ENCODE data around the gene RAB27B.
"Not testable (repeated sequence)": the region's sequence is repeated elsewhere in the genome, so short reads cannot be mapped to it uniquely, and the experiment has no call there.

The RAB27B gene

DNA sequence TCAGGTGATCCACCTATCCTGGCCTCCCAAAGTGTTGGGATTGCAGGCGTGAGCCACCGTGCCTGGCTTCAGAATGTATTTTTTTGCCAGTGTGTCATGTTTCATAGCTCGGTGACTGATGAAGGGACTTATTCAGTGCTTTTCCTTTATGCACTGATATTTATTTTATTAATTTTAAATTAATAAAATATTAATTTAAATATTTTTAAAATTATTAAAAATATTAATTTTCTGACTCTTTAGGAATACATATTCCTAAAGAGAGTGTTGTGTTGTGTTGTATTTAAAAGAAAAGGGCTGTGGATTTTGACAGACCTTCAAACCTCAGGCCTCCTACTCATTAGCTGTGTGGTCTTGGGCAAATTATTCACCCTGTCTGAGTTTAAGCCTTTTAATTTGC, 22.3 kb downstream of the RAB27B start:
- no peak overlapping the region for H3K27ac ChIP-seq (replicated peaks; ENCODE audit: low read length)
- H2AFZ ChIP-seq (ENCODE audit: low read length) = no peak overlapping the region
- no peak overlapping the region for H3K4me3 ChIP-seq (ENCODE audit: low read length in 2 of 2)
- no peak overlapping the region for H2AK5ac ChIP-seq (ENCODE audit: low read depth, low read length)
- H2BK12ac ChIP-seq (ENCODE audit: low read length) = no peak overlapping the region
- H3K9me3 ChIP-seq (replicated peaks in 1 of 2; ENCODE audit: control insufficient read depth in 2 of 2, insufficient read depth in 1 of 2, low read depth in 1 of 2, low read length in 2 of 2) = no peaks in the 10 kb centered on the region
- no peak overlapping the region for H3K23ac ChIP-seq (ENCODE audit: low read depth, low read length, poor library complexity)
- H2BK120ac ChIP-seq (ENCODE audit: low read depth, low read length) = no peak overlapping the region
- H3K79me1 ChIP-seq (ENCODE audit: low read depth, low read length) = no peaks in the 10 kb centered on the region
- no peak overlapping the region for H4K8ac ChIP-seq (ENCODE audit: low read depth, low read length)
- H4K91ac ChIP-seq (ENCODE audit: low read depth, low read length, poor library complexity) = no peak overlapping the region
- WGBS, 2 donors (ENCODE audit: extremely low coverage in 2 of 2, insufficient read length in 2 of 2, insufficient replicate concordance in 1 of 2) = no CpG with 5 or more reads among the region's 3 CpGs
- H2BK15ac ChIP-seq (ENCODE audit: low read length) = no peak overlapping the region
- no peak overlapping the region for H3K14ac ChIP-seq (ENCODE audit: low read length)
- no peak overlapping the region for H3K9ac ChIP-seq (ENCODE audit: low read depth, low read length, poor library complexity)
- H3K4me1 ChIP-seq (ENCODE audit: control insufficient read depth in 2 of 2, insufficient read depth in 1 of 2, low read depth in 1 of 2, low read length in 2 of 2) = no peaks in the 10 kb centered on the region
- no peak overlapping the region for H3K4me2 ChIP-seq (ENCODE audit: insufficient read depth, low read length, poor library complexity, severe bottlenecking)
- no peak for DNase-seq (ENCODE audit: low spot score)
- H3K18ac ChIP-seq (ENCODE audit: low read length) = no peak overlapping the region
- no peak overlapping the region for H2BK5ac ChIP-seq (ENCODE audit: low read length)
- no peaks in the 10 kb centered on the region for H3K36me3 ChIP-seq (replicated peaks in 1 of 2; ENCODE audit: control insufficient read depth in 2 of 2, insufficient read depth in 2 of 2, low read length in 2 of 2)
- H3K27me3 ChIP-seq (ENCODE audit: control insufficient read depth in 3 of 3, insufficient read depth in 3 of 3, low read depth in 1 of 3, low read length in 3 of 3) = no peaks in the 10 kb centered on the region
- H3K4ac ChIP-seq (ENCODE audit: low read length) = no peak overlapping the region

DNA sequence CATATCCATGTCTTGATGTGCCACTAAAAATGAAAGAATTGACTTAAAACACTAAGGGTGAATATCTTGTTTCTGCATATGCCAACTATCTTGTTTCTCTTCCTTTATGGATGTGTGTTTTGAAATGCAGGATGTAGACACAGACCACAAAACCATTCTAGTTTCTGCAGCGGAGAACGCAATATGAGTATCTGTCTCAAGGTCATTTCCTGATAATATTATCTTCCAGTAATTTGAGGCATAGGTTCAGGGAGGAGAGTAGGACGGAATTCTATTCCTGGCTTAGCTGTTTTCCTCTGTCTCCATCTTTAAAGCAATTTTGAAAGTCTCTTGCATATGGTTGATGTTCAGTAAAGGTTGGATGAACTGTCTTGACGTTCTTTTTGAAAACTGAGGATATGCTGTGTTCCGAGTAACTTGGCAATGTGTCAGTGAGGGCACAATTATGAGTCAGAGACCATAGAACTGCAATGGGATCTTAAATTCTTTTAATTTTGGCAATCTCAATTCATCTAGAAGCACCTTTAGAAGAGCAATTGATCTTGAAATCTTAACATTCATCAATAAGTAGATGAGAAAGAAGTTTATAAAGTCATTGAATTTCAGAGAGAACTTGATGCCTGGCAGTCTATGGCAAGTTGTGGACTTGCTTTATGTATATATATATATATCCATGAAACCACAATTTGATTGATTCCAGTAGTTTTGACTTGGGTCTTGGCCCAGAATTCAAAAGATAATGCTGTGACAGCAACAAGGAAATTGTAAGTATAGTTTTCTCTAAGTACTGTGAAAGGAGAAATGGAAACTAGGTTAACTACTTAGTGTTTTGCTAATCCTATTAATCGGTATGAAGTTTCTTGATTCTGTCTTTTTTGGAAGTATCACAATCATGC, 24.8 kb downstream of the RAB27B start:
- Histone ChIP-seq H3K79me1 (ENCODE audit: low read depth, low read length) (no peaks in the 10 kb centered on the region), H2BK15ac (ENCODE audit: low read length) (no peak overlapping the region), H3K4me2 (ENCODE audit: insufficient read depth, low read length, poor library complexity, severe bottlenecking) (no peak overlapping the region), H3K4ac (ENCODE audit: low read length) (no peak overlapping the region), H2BK12ac (ENCODE audit: low read length) (no peak overlapping the region), H4K91ac (ENCODE audit: low read depth, low read length, poor library complexity) (no peak overlapping the region), H3K4me3 (ENCODE audit: low read length in 2 of 2) (no peak overlapping the region), H2AK5ac (ENCODE audit: low read depth, low read length) (no peak overlapping the region), H3K27me3 (ENCODE audit: control insufficient read depth in 3 of 3, insufficient read depth in 3 of 3, low read depth in 1 of 3, low read length in 3 of 3) (no peaks in the 10 kb centered on the region), H2AFZ (ENCODE audit: low read length) (no peak overlapping the region), H3K36me3 (replicated peaks in 1 of 2; ENCODE audit: control insufficient read depth in 2 of 2, insufficient read depth in 2 of 2, low read length in 2 of 2) (no peaks in the 10 kb centered on the region), H2BK5ac (ENCODE audit: low read length) (no peak overlapping the region), H4K8ac (ENCODE audit: low read depth, low read length) (no peak overlapping the region), H3K27ac (replicated peaks; ENCODE audit: low read length) (no peak overlapping the region), H3K9me3 (replicated peaks in 1 of 2; ENCODE audit: control insufficient read depth in 2 of 2, insufficient read depth in 1 of 2, low read depth in 1 of 2, low read length in 2 of 2) (no peaks in the 10 kb centered on the region), H2BK120ac (ENCODE audit: low read depth, low read length) (no peak overlapping the region), H3K18ac (ENCODE audit: low read length) (no peak overlapping the region), H3K4me1 (ENCODE audit: control insufficient read depth in 2 of 2, insufficient read depth in 1 of 2, low read depth in 1 of 2, low read length in 2 of 2) (no peaks in the 10 kb centered on the region), H3K9ac (ENCODE audit: low read depth, low read length, poor library complexity) (no peak overlapping the region), H3K14ac (ENCODE audit: low read length) (no peak overlapping the region), H3K23ac (ENCODE audit: low read depth, low read length, poor library complexity) (no peak overlapping the region)
- DNase-seq (ENCODE audit: low spot score) = no peak
- WGBS, 2 donors (ENCODE audit: extremely low coverage in 2 of 2, insufficient read length in 2 of 2, insufficient replicate concordance in 1 of 2) = no CpG with 5 or more reads among the region's 6 CpGs

DNA sequence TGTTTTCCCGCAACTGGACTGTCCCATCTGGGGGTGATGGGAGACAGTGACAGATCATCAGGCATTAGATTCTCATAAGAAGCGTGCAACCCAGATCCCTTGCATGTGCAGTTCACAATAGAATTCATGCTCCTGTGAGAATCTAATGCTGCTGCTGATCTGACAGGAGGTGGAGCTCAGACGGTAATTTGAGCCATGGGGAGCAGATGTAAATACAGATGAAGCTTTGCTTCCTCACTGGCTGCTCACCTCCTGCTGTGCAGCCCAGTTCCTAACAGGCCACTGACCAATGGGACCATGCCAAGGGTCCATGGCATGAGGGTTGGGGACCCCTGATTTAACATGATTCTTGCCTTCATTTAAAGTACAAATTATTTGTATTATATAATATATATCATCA, 26.8 kb downstream of the RAB27B start:
- WGBS, 2 donors (ENCODE audit: extremely low coverage in 2 of 2, insufficient read length in 2 of 2, insufficient replicate concordance in 1 of 2) = no CpG with 5 or more reads among the region's 3 CpGs
- H3K36me3 ChIP-seq (replicated peaks in 1 of 2; ENCODE audit: control insufficient read depth in 2 of 2, insufficient read depth in 2 of 2, low read length in 2 of 2); H3K4ac ChIP-seq (ENCODE audit: low read length); H2AFZ ChIP-seq (ENCODE audit: low read length); H2BK12ac ChIP-seq (ENCODE audit: low read length); H2AK5ac ChIP-seq (ENCODE audit: low read depth, low read length); H3K4me1 ChIP-seq (ENCODE audit: control insufficient read depth in 2 of 2, insufficient read depth in 1 of 2, low read depth in 1 of 2, low read length in 2 of 2); H3K79me1 ChIP-seq (ENCODE audit: low read depth, low read length); H4K8ac ChIP-seq (ENCODE audit: low read depth, low read length); DNase-seq (ENCODE audit: low spot score); H3K27me3 ChIP-seq (ENCODE audit: control insufficient read depth in 3 of 3, insufficient read depth in 3 of 3, low read depth in 1 of 3, low read length in 3 of 3); H3K23ac ChIP-seq (ENCODE audit: low read depth, low read length, poor library complexity); H3K4me2 ChIP-seq (ENCODE audit: insufficient read depth, low read length, poor library complexity, severe bottlenecking); H3K4me3 ChIP-seq (ENCODE audit: low read length in 2 of 2); H2BK120ac ChIP-seq (ENCODE audit: low read depth, low read length); H3K9ac ChIP-seq (ENCODE audit: low read depth, low read length, poor library complexity); H2BK15ac ChIP-seq (ENCODE audit: low read length); H3K9me3 ChIP-seq (replicated peaks in 1 of 2; ENCODE audit: control insufficient read depth in 2 of 2, insufficient read depth in 1 of 2, low read depth in 1 of 2, low read length in 2 of 2); H3K14ac ChIP-seq (ENCODE audit: low read length); H2BK5ac ChIP-seq (ENCODE audit: low read length); H4K91ac ChIP-seq (ENCODE audit: low read depth, low read length, poor library complexity); H3K27ac ChIP-seq (replicated peaks; ENCODE audit: low read length): not testable (repeated sequence)
- H3K18ac ChIP-seq (ENCODE audit: low read length) = peak overlapping the region; percentile 41

DNA sequence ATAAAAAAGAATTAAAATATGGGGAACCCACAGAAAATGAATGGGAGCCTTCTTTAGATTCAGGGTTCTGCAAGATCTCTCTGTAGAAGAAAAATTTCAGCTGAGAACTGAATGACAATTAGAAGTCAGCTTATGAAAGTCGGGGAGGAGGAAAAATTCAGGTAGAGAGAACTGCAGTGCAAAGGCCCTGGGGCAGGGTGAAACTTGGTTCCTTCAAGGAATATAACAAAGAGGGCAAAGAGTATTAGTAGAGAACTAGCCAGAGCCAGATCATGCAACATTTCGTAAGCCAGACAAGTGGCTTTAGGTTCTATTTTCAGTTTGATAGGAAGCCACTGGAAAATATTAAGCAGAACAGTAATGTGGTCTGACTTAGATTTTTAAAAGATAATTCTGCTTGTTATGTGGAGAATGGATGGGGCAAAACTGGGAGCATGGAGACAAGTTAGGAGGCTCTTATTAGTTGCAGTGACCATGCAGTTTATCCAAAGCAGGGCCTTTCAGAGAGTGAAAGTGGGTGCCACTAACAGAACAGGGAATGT, 27.9 kb downstream of the RAB27B start:
- Histone ChIP-seq H3K36me3 (replicated peaks in 1 of 2; ENCODE audit: control insufficient read depth in 2 of 2, insufficient read depth in 2 of 2, low read length in 2 of 2) (no peaks in the 10 kb centered on the region), H3K4ac (ENCODE audit: low read length) (no peak overlapping the region), H2AK5ac (ENCODE audit: low read depth, low read length) (no peak overlapping the region), H3K27me3 (ENCODE audit: control insufficient read depth in 3 of 3, insufficient read depth in 3 of 3, low read depth in 1 of 3, low read length in 3 of 3) (no peaks in the 10 kb centered on the region), H2BK120ac (ENCODE audit: low read depth, low read length) (no peak overlapping the region), H2BK12ac (ENCODE audit: low read length) (no peak overlapping the region), H3K9me3 (replicated peaks in 1 of 2; ENCODE audit: control insufficient read depth in 2 of 2, insufficient read depth in 1 of 2, low read depth in 1 of 2, low read length in 2 of 2) (no peaks in the 10 kb centered on the region), H3K4me1 (ENCODE audit: control insufficient read depth in 2 of 2, insufficient read depth in 1 of 2, low read depth in 1 of 2, low read length in 2 of 2) (peaks cover 0 to 4% of the 10 kb centered on the region in 2 donors), H3K27ac (replicated peaks; ENCODE audit: low read length) (no peak overlapping the region), H4K8ac (ENCODE audit: low read depth, low read length) (no peak overlapping the region), H3K79me1 (ENCODE audit: low read depth, low read length) (no peaks in the 10 kb centered on the region), H3K9ac (ENCODE audit: low read depth, low read length, poor library complexity) (no peak overlapping the region), H2AFZ (ENCODE audit: low read length) (no peak overlapping the region), H4K91ac (ENCODE audit: low read depth, low read length, poor library complexity) (no peak overlapping the region), H3K23ac (ENCODE audit: low read depth, low read length, poor library complexity) (no peak overlapping the region), H3K14ac (ENCODE audit: low read length) (no peak overlapping the region), H3K4me3 (ENCODE audit: low read length in 2 of 2) (no peak overlapping the region), H3K4me2 (ENCODE audit: insufficient read depth, low read length, poor library complexity, severe bottlenecking) (no peak overlapping the region), H2BK5ac (ENCODE audit: low read length) (no peak overlapping the region), H2BK15ac (ENCODE audit: low read length) (no peak overlapping the region), H3K18ac (ENCODE audit: low read length) (no peak overlapping the region)
- no CpG with 5 or more reads among the region's 2 CpGs for WGBS, 2 donors (ENCODE audit: extremely low coverage in 2 of 2, insufficient read length in 2 of 2, insufficient replicate concordance in 1 of 2)
- DNase-seq (ENCODE audit: low spot score) = no peak
